ENCODE data around the gene HIPK2.

Gene HIPK2

DNA sequence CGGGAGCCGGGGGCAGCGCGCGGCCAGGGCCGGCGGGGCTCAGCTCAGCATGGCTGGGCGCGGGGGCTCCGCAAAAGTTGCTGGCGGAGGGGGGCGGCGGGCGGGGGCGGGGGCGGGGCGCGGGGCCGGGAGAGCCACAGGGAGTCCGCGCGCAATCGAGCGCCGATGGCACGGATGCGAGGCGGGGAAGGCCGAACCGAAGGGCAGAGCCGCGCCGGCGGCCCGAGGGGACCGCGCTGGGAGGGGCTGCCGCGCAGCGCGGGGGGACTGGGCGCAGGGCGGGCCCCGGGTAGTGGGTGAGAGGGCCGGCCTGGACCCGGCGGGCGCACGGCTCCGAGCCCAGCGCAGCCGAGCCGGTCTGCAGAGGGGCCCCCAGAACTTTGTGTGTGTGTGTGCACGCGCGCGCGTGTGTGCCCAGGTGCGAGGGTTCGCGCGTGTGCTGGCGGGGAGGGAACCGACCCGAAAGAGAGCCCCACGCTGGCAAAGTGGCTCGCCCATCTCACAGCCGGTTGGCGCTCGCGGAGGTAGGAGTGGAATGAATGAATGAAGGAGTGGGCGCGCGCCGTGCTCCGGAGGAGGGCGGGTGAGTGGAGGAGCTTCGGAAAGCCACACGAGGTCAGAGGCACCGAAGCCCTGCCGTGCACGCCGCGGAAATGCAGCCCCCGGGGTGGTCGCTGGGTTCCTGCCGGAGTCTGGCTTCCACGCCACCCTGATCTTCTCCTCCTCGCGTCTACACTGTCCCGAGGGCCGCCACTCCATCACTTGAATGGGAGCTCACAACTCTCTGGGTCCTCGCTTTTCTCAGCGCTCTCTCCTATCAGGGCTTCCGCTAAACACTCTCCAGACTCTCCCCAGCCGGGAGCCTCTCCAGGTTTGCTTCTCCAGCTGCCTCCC is at the start of gene HIPK2:
Gene HIPK2 (minus strand): TSS at position 51 of the 894 bp plus-strand sequence. CDS start 375 bp downstream, outside the sequence.
- peak; percentile 67 for DNase-seq

GRCh38 chr7:139827042-139827441 is 49.2 kb upstream of the HIPK2 start:
- no peak for DNase-seq

DNA sequence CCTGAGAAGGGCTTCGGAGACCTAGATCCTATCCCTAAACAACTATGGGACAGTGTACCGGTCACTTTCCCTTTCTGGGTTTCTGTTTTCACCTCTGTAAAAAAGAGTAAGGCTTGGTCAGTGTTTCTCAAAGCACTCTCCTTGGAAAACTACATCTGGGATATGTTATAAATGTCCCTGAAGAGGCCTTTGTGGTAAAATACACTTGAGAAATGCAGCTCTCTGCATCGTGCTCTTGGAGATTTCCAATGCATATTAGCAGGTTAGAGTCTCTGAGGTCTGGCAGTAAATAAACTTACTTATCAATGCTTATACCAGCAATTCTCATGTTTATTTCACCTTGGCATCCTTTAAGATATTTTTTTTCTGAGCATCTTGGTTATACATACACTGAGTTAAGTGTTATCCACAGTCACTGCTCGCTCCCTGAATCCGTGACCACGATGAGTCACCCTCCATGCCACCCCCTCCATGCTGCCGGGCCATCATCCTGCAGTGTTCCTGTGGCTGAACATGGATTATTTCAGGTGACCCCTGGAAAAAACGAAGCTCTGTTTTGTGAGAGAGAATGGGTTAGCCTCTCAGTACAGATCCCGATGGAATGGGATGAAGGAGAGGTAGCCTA is 48.0 kb upstream of the HIPK2 start:
- no peak for DNase-seq

GRCh38 chr7:139823959-139824521 is 46.2 kb upstream of the HIPK2 start:
- no peak for DNase-seq

DNA sequence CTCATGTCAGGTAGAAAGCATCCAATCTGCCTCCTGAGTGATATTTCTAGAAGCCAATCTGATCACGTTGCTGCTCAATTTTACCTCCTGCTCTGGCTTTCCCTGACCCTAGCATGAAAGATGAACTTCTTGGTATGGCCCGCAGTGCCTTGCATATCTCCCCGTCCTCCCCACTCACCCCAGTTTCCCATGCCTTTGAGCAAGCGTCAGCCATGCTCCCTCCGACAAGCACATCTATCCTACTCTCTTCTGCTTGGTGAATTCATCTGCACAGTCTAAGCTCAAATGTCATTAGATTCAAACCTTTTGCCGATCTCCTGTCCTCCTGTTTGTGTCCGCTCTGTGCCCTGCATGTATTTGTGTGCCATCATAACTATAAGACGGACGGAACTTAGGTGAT is 45.1 kb upstream of the HIPK2 start:
- no peak for DNase-seq

DNA sequence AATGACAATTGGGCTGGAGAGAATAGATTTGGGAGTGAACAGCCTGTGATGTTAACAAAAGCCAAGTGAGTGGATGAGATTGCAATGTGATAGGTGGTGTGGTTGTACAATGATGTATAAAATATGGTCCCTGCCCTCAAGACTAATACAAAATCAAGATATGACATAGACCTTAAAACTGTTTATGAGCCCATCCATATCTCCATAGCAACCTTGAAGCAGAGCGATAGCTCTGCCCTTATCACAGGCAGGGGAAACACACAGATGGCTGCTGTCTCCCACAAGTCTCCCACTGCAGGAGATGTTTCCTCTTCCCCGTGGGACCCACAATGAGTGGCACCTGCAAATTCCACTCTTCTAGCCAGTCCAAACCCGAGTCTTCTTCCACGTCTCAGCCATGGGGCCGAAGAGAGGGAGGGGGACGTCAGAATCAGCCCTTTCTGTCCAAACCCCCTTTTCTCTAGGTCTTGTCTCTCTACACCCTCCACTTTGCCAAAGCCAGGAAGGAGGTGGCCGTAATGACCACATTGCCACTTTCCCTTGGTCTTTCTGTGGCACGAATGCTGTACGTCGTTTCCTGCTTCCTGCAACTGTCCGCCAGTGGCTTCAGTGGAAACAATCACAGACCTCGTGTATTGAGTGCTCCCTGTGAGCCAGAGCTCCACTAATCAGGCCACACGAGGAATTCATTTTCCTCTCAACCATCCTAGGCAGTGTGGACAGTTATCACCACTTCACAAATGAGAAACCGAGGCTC is 43.7 kb upstream of the HIPK2 start:
- no peak for DNase-seq

DNA sequence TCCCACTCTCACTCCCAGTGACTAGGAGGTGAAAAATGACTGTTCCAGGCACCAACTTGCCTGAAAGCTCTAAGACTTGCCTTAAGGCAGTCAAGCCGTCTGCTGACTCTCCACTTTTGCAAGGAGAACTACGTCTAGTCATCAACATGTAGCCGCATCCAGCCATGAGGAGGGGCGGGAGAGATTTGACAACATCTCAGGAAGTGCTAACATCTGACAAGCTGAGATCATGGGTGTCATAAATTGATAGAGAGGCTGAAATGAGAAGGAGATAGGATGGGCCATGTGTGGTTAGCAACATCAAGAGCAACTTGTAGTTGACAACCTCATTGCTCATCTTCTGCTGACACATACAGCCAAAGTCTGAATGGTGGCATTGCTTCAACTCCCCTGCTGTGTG is 42.3 kb upstream of the HIPK2 start:
- DNase-seq: no peak

- no peak for DNase-seq
Measured at GRCh38 chr7:139817249-139817648, 39.5 kb upstream of the HIPK2 start.

DNA sequence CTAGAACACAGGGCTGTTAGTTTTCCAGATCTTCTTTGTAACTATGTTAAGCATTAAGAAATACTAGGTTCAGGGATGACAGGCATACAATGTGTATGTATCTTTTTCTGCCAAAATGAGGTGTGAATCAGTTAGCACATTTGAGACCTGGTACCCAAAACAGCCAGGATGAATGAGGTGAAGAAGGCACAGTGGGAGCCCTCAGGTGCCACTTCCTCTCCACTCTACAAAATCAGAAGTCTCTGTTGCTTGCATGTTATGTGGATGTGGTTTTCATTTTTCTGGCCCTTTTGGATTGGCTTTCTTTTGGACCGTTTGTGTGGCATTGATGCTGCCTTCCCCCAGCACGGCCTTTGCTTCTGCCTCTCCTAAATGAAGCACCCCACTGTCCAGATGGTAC is 35.9 kb upstream of the HIPK2 start:
- no peak for DNase-seq

DNA sequence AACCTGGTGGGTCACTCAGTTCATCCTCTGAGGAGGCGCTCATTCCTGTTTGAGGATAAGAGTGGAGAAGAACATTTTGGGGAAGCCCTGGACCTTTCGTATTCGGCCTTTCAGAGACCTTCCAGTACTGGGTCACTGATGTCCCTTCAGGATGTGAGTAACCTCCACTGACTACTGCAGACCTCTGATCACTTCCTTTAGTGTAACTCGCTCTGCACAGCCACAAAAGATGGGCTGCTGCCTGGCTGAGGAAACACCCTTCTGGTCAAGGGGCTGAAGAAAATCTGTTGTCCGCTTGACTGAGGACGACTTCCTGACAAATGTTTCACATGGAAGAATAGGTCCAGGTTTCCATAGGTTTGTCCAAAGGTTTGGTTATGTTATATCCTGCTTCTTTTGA is 35.4 kb upstream of the HIPK2 start:
- DNase-seq: no peak

GRCh38 chr7:139811066-139811465 is 33.3 kb upstream of the HIPK2 start:
- DNase-seq: no peak

- no peak for DNase-seq
Measured at GRCh38 chr7:139808846-139809442, 31.1 kb upstream of the HIPK2 start.

GRCh38 chr7:139808427-139808826 is 30.6 kb upstream of the HIPK2 start:
- no peak for DNase-seq

DNA sequence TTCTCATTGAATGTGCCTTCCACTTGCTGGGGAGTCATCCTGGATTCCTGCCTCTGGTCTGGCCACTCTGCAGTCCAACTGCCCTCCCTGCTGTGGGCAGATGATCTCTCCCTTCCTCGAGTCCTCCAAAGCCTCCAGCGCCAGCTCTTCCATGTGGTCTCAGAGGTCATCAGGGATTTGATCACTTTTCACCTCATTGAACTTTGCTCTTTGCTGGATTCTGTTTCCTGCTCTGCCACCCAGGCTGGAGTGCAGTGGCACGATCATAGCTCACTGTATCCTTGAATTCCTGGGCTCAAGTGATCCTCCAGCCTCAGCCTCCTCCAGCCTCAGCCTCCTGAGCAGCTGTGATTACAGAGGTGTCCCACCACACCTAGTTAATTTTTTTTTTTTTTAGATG is 29.2 kb upstream of the HIPK2 start:
- no peak for DNase-seq

DNA sequence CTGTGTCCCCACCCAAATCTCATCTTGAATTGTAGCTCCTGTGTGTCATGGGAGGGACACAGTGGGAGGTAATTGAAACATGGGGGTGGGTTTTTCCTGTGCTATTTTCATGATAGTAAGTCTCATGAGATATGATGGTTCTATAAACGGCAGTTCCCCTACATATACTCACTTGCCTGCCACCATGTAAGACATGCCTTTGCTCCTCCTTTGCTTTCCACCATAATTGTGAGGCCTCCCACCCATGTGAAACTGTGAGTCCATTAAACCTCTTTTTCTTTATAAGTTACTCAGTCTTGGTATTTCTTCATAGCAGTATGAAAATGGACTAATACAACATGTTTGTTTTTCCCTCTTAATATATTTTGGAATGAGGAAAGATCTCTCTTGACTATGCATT is 26.8 kb upstream of the HIPK2 start:
- DNase-seq: no peak

- DNase-seq: no peak
Measured at GRCh38 chr7:139799586-139799985, 21.8 kb upstream of the HIPK2 start.

DNA sequence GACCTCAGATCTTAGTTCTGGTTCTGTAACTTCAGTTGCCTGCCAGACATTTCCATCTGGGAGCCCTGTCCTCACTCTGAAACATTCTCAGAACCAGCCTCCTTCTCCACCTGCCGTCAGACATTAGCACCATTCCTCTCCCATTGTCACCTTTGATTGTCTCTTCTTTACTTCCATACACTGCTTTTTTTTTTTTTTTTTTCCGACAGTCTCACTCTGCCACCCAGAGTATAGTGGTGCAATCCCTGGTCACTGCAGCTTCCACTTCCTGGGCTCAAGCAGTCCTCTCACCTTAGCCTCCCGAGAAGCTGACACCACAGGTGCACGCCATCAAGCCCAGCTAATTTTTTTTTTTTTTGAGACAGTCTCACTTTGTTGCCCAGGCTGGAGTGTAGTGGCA is 21.1 kb upstream of the HIPK2 start:
- peak; percentile 4 for DNase-seq

- DNase-seq: peak; percentile 75
Measured at GRCh38 chr7:139798221-139798620, 20.4 kb upstream of the HIPK2 start.

- DNase-seq: no peak
Measured at GRCh38 chr7:139797607-139798006, 19.8 kb upstream of the HIPK2 start.

DNA sequence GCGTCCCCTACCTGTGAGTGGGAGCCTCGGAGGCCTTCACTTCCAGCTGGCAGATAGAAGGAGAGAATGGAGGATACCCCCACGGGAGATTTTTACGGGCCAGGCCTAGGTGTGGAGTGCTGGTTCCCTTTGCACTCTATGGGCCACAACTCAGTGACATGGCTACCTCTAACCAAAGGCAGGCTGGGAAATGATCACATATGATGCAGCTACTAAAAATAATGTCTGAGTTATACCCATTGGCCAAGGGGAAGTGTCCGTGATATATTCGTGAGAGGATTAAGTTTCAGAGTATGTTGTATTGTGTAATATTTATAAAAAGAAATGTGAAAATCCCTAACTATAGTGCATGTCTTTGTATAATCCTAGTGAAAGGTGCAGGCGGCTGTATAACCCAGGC is 13.5 kb upstream of the HIPK2 start:
- no peak for DNase-seq

- peak; percentile 49 for DNase-seq
Measured at GRCh38 chr7:139784648-139785047, 6.8 kb upstream of the HIPK2 start.

DNA sequence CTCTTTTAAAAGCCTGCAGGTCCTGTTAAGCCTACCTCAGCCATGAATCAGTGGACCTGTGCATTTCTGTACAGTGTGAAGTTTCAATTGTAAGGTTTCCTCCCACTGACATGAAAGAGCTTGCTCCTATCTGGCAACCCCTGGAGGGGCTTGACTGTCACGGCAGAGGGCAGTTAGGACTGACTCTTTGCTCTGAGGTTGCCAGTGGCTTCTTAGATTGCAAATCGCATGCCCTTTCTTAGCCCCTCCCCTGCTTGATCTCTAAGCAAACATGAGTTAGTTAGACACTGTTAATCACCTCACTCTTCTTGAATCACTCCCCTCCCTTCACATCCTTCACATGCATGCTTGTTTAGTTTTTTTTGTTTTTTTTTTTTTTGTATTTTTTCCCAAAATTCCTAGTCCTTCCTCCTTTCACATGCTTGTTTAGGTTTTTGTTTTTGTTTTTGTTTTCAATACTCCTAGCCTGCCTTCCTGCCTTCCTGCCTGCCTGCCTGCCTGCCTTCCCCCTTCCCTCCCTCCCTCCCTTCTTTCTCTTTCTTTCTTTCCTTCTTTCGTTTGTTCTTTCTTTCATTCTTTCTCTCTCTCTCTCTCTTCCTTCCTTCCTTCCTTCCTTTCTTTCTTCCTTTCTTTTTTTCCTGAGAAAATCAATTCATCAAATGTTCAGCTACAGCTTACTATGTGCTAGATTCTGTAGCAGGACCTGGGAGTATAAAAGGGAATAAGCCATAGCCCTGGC is 6.0 kb upstream of the HIPK2 start:
- no peak for DNase-seq
